Kidney (tissue), 14 donors: ENCODE results near the gene RANGAP1. TPM values are rescaled to one million over a fixed set of nuclear protein-coding genes. Genes with fewer than 3 reads are reported as not detected.

Experiments used
- DNase-seq, 5 donors: peaks; one replicate each; pipeline ENCODE4 v3.0.0-alpha.2; 2013 to 2020
- FAIRE-seq: peaks from 2 replicates; lab custom pipeline; 2012; peaks lifted over from hg19 to GRCh38; lab: Jason Lieb, UNC
- H3K27ac ChIP-seq, 2 donors: one replicate each; pipeline ENCODE4 v1.7.0; 2013; ENCODE audit warnings: low read depth in 2 of 2, low read length in 2 of 2, inconsistent platforms in 1 of 2
- H3K27me3 ChIP-seq: one replicate; pipeline ENCODE4 v1.7.1; 2013; ENCODE audit warnings: low read length, inconsistent platforms; ENCODE audit not compliant: control insufficient read depth, insufficient read depth
- H3K36me3 ChIP-seq, 3 donors: one replicate each; pipeline versions ENCODE4 v1.7.0 to v1.7.1; 2013; ENCODE audit warnings: low read length in 3 of 3, control low read depth in 1 of 3, inconsistent platforms in 1 of 3; ENCODE audit not compliant: insufficient read depth in 3 of 3, control insufficient read depth in 2 of 3
- H3K4me1 ChIP-seq, 3 donors: one replicate each; pipeline versions ENCODE4 v1.7.0 to v1.7.1; 2013; ENCODE audit warnings: low read length in 3 of 3, inconsistent platforms in 1 of 3, low read depth in 1 of 3; ENCODE audit not compliant: control insufficient read depth in 2 of 3, insufficient read depth in 2 of 3
- H3K4me3 ChIP-seq, 3 donors: one replicate each; pipeline versions ENCODE4 v1.7.0 to v1.8.1; 2013; ENCODE audit warnings: low read length in 3 of 3, control low read depth in 1 of 3, inconsistent platforms in 1 of 3
- H3K9ac ChIP-seq, 3 donors: one replicate each; pipeline versions ENCODE4 v1.7.0 to v1.7.1; 2013; ENCODE audit warnings: low read length in 3 of 3, control low read depth in 1 of 3, inconsistent platforms in 1 of 3
- H3K9me3 ChIP-seq, 3 donors: one replicate each; pipeline versions ENCODE4 v1.7.0 to v1.7.1; 2013; ENCODE audit warnings: low read length in 3 of 3, control low read depth in 1 of 3, inconsistent platforms in 1 of 3; ENCODE audit not compliant: control insufficient read depth in 2 of 3, insufficient read depth in 1 of 3
- intact Hi-C: fragments of 100-400 bp; cut with DNase I; formaldehyde crosslinking; loops from one replicate; pipeline ENCODE4 v1.11.1; 2022
- polyA plus RNA-seq: library from polyadenylated mRNA; stranded (reverse); fragments of 350-450 nt; fragmentation: Illumina TruSeq; extraction: RNeasy Lipid Tissue Mini Kit (QIAGEN cat#74804); gene quantifications from one replicate; pipeline ENCODE4 v1.2.3, GENCODE V29; 2014; ENCODE audit warnings: low read depth, low replicate concordance; ENCODE audit not compliant: insufficient read depth
- total RNA-seq: library from RNA; stranded (reverse); fragmentation: NEBNext Ultra II Directional; extraction: Animal tissue kit (Norgen Biotek cat#: 25700); gene quantifications from one replicate; pipeline ENCODE4 v1.2.1, GENCODE V29; 2021
- TF ChIP-seq, protein P1 (sequence below): IDR thresholded peaks from 3 replicates; pipeline ENCODE4 v1.5.1; 2012; ENCODE audit warnings: mild to moderate bottlenecking, moderate library complexity, borderline replicate concordance; ENCODE audit not compliant: insufficient read depth; ENCODE audit errors: extremely low read depth
- donor health status: control.
- donor health status: control.
- donor health status: control.
- donor health status: control.
- donor health status: control.
- donor health status: DM: yes; HTN: yes; CAD: no.
- donor health status: Normal renal cell carcinoma (clear cell type).

RANGAP1 gene
- total and polyA plus RNA-seq, 2 donors from 2014 or later, result 38.8 to 40.8 TPM

DNA sequence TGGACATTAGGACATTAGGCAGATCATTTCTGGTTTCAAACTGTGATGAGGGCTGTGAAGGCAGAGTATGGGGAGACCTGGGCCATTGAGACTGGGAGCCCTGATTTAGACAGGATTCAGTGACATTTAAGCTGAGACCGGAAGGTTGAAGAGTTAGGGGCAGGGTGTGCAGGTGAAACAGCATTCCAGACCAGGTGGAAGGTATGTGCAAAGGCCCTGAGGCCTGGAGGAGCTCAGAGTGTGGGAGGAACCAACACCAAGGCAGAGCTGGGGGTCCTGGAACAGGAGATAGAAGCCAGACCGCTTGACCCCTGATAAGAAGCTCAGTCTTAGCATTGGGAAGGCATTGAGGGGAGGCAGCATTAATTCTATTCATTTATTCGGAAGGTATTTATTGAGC is 47.8 kb upstream of the RANGAP1 start:
- Histone ChIP-seq H3K4me1 (no peaks in the 10 kb centered on the region), H3K9ac (no peak overlapping the region), H3K36me3 (peaks cover 2 to 49% (median 16%) of the 10 kb centered on the region in 3 donors), H3K27ac (no peak overlapping the region), H3K27me3 (no peaks in the 10 kb centered on the region), H3K9me3 (no peaks in the 10 kb centered on the region), H3K4me3 (no peak overlapping the region)
- no peak for DNase-seq
- FAIRE-seq, result no peak
- TF ChIP-seq, protein P1, sequence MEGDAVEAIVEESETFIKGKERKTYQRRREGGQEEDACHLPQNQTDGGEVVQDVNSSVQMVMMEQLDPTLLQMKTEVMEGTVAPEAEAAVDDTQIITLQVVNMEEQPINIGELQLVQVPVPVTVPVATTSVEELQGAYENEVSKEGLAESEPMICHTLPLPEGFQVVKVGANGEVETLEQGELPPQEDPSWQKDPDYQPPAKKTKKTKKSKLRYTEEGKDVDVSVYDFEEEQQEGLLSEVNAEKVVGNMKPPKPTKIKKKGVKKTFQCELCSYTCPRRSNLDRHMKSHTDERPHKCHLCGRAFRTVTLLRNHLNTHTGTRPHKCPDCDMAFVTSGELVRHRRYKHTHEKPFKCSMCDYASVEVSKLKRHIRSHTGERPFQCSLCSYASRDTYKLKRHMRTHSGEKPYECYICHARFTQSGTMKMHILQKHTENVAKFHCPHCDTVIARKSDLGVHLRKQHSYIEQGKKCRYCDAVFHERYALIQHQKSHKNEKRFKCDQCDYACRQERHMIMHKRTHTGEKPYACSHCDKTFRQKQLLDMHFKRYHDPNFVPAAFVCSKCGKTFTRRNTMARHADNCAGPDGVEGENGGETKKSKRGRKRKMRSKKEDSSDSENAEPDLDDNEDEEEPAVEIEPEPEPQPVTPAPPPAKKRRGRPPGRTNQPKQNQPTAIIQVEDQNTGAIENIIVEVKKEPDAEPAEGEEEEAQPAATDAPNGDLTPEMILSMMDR, result no peak
- intact Hi-C loops, result no loop called here

DNA sequence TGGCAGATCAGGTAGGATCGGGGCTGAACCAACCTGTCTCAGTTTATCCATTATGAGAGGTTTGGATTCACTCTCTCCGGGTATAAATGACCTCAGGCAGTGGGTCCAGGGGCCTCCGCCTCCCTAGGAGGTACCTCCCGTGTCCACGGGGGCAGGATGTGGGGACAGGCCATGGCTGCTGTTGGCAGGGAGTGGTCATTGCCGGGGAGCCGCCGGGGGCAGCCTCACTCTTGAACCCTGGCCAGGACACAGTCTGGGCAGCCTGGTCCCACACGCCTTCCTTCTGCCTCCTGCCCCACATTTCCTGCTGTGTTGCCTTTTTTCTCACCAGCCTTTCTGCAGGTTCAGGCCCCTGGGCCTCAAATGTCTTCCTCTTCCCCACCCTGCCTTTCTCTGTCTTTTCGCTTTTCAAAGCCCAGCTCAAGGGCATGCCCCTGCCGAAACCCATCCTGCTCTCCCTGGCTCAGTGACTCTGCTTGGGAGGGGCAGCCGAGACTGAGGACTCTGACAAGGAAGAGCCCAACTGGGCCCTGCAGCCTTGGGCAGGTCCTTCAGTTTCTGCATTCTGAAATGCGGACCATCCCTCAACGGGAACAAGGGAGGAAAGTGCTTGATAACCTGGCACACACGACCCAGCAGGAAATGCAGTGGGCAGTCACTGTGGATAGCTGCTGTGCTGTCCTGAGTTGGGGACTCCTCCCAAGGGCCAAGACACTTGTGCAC is 46.4 kb upstream of the RANGAP1 start:
- TF ChIP-seq, protein P1, result no peak
- Histone ChIP-seq H3K27me3 (no peaks in the 10 kb centered on the region), H3K4me1 (no peaks in the 10 kb centered on the region), H3K9me3 (no peaks in the 10 kb centered on the region), H3K4me3 (no peak overlapping the region), H3K36me3 (peaks cover 2 to 59% (median 22%) of the 10 kb centered on the region in 3 donors), H3K27ac (no peak overlapping the region), H3K9ac (no peak overlapping the region)
- intact Hi-C loops, result no loop called here
- FAIRE-seq (no peak), DNase-seq (peak in 1 of 5 donors; percentile 63)

DNA sequence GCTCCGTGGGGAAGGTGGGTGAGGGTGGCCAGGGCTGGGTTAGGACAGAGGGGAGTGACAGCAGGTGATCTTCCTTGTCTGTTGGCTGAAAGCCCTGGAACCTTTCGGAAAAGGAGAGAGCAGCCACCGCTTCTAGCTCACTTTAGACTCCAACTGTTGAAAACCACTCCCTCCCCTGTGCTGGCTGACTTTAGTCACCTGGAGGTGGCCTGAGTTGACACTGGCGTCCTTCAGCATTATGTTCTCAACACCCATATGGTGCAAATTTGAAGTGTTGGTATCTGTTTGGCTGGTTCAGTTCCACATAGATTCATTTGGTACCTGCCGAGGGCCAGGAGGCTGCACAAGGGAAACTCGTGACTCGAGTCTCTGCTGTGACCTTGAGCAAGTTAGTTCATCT is 44.2 kb upstream of the RANGAP1 start:
- Histone ChIP-seq H3K9me3 (no peaks in the 10 kb centered on the region), H3K36me3 (peaks cover 2 to 72% (median 25%) of the 10 kb centered on the region in 3 donors), H3K9ac (no peak overlapping the region), H3K27ac (no peak overlapping the region), H3K4me1 (no peaks in the 10 kb centered on the region), H3K4me3 (no peak overlapping the region), H3K27me3 (no peaks in the 10 kb centered on the region)
- TF ChIP-seq, protein P1, result no peak
- intact Hi-C loops, result no loop called here
- no peak for FAIRE-seq
- no peak for DNase-seq

DNA sequence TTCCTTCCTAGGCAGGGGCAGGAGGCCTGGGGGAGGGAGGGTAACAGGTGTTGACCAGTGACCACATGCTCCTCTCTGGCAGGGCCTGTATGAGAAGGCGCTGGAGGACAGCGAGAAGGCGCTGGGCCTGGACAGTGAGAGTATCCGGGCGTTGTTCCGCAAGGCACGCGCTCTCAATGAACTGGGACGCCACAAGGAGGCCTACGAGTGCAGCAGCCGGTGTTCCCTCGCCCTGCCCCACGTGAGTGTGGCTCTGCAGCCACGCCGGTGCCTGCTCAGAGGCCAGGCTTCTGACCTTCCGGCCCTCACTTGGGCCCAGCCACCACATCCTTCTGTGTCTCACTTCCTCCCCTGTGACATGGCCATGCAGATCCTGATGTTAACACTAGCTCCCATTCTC is 41.1 kb upstream of the RANGAP1 start:
- TF ChIP-seq, protein P1, result no peak
- no peaks in the 10 kb centered on the region for H3K4me1 ChIP-seq
- H3K9ac ChIP-seq, result no peak overlapping the region
- no peaks in the 10 kb centered on the region for H3K27me3 ChIP-seq
- DNase-seq, result peak in 1 of 5 donors; percentile 59
- FAIRE-seq, result no peak
- peaks cover 2 to 53% (median 25%) of the 10 kb centered on the region in 3 donors for H3K36me3 ChIP-seq
- no peaks in the 10 kb centered on the region for H3K9me3 ChIP-seq
- intact Hi-C loops, result no loop called here
- H3K27ac ChIP-seq, result no peak overlapping the region
- no peak overlapping the region for H3K4me3 ChIP-seq
